Adipose tissue (tissue), 3 donors: ENCODE results near the gene SMURF1. TPM values are rescaled to one million over a fixed set of nuclear protein-coding genes. Genes with fewer than 3 reads are reported as not detected.

Experiments used
- H3K27ac ChIP-seq: one replicate; pipeline ENCODE4 v1.5.1; 2013; ENCODE audit warnings: low read depth, low read length
- WGBS, 3 donors: extraction: QIAGEN DNeasy Blood & Tissue Kit; methylation state at CpG; one replicate each; pipeline ENCODE4 v1.1.7; 2013; 5-methylcytosine and 5-hydroxymethylcytosine counted together
- polyA plus RNA-seq, 3 donors: library from polyadenylated mRNA; stranded (reverse); fragments of 200-250 nt; gene quantifications; one replicate each; pipeline ENCODE4 v1.2.3, GENCODE V29; 2013
- donor health status: healthy with polysubstance abuse.
- donor health status: Bipolar disorder and iron deficiency.
- donor health status: healthy.

SMURF1 gene
- polyA plus RNA-seq, 3 donors = 9.7 to 13.9 (median 10.3) TPM

DNA sequence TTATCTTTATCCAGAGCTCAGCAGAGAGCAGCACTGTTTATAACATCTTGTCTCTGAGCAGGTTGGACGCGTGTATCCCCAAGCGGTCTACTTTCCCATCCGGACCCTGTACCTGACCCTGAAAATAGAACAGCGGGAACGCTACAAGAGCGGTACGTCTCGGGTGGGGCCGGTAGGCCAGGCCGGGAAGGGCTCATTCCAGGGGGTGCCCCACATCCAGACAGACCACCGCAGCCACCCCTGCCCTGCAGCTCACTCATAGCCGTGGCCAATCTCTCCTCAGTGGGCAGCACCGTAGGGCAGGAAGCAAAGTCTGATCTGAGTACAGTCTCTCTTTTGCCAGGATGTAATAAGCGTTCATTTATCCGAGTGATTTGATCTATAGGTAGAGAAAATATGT is 151.8 kb downstream of the SMURF1 start:
- H3K27ac ChIP-seq = no peak overlapping the region
- 93 to 96% (median 94%) methylated on average over 16 of the region's 16 CpGs for WGBS, 3 donors

DNA sequence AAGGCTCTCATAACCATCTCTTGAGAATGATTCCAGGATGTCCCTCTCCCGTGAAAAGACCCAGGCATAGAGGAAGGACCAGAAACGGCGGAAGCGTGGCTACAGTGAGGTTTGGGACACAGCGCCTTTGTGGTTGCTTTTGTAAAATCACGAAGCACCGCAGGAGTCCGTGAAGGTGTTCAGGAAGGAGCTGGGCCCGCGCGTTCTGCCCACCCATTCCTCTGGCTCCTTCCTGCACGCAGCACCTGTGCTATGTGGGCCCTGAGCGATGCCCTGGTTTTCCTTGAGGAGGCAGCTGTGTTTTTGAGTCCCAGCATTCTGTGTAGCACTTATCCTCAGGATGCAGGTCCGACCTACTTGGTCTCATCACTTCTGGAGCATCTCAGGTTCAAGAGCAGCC is 152.8 kb downstream of the SMURF1 start:
- no peak overlapping the region for H3K27ac ChIP-seq
- 93 to 94% (median 93%) methylated on average over 14 of the region's 14 CpGs for WGBS, 3 donors

- 92 to 96% (median 96%) methylated on average over 6 of the region's 6 CpGs for WGBS, 3 donors
- no peak overlapping the region for H3K27ac ChIP-seq
Observed at GRCh38 chr7:98990356-98990755, 153.6 kb downstream of the SMURF1 start.

- H3K27ac ChIP-seq = no peak overlapping the region
- 94 to 96% (median 95%) methylated on average over 15 of the region's 15 CpGs for WGBS, 3 donors
Observed at GRCh38 chr7:98988641-98989040, 155.3 kb downstream of the SMURF1 start.

- no peak overlapping the region for H3K27ac ChIP-seq
Observed at GRCh38 chr7:98985945-98986344, 158.0 kb downstream of the SMURF1 start.

GRCh38 chr7:98985406-98985805 is 158.5 kb downstream of the SMURF1 start:
- 61 to 66% (median 65%) methylated on average over 4 of the region's 4 CpGs for WGBS, 3 donors
- no peak overlapping the region for H3K27ac ChIP-seq

DNA sequence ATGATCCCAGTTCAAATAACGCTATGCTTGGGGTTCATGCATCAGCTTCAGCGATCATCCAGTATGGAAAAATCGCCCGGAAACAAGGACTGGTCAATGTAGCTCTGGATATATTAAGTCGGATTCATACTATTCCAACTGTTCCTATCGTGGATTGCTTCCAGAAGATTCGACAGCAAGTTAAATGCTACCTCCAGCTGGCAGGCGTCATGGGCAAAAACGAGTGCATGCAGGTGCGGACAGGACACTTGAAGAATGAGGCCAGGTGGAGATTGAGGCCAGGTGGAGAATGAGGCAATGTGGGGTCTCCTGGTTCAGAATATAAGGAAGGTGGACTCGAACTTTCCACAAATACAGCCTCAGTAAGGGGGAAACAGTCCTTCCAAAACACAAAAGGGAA is 159.8 kb downstream of the SMURF1 start:
- H3K27ac ChIP-seq = no peak overlapping the region
- 87 to 92% (median 91%) methylated on average over 11 of the region's 11 CpGs for WGBS, 3 donors

DNA sequence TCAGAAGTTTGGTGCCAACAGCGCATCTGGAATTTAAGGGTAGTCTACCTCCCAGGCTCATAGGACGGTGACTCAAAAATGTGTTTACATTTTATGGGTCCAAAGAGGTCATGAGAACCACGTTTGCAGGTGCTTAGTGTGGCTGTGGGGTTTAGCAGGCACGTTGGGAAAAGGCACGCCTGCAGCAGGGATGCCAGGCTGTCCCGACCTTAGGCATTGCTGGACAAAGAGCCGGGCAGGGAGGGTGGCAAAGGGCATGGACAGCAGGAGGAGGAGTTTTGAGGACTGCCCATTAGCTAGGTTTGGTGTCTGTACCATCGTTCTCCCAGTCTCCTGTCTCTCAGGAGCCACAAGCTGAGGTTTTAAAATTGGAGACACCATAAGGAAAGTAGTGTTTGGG is 161.2 kb downstream of the SMURF1 start:
- no peak overlapping the region for H3K27ac ChIP-seq
- WGBS, 3 donors = 87 to 95% (median 91%) methylated on average over 8 of the region's 8 CpGs

- WGBS, 3 donors = 93 to 96% (median 93%) methylated on average over 23 of the region's 23 CpGs
- H3K27ac ChIP-seq = no peak overlapping the region
Observed at GRCh38 chr7:98981701-98982100, 162.2 kb downstream of the SMURF1 start.

- WGBS, 3 donors = 89 to 95% (median 93%) methylated on average over 9 of the region's 9 CpGs
- no peak overlapping the region for H3K27ac ChIP-seq
Observed at GRCh38 chr7:98978672-98979071, 165.2 kb downstream of the SMURF1 start.

Other genes with a start within 250 kb of the SMURF1 start
- gene KPNA7, start 64.0 kb upstream of the SMURF1 start, polyA plus RNA-seq = under 1 TPM in 2 of 3 donors, not detected in 1; 0.06 to 0.16 TPM
- gene MYH16, start 128.7 kb upstream of the SMURF1 start, polyA plus RNA-seq = not detected
- gene ARPC1A, start 181.8 kb upstream of the SMURF1 start, polyA plus RNA-seq = 100 to 1,000 TPM in 2 of 3 donors, 10 to 100 TPM in 1; 54.5 to 239 (median 109) TPM
- 100 to 1,000 TPM in 2 of 3 donors, 10 to 100 TPM in 1; 62.2 to 282 (median 234) TPM for gene ARPC1B, start 230.6 kb upstream of the SMURF1 start, polyA plus RNA-seq